HTERT RPE-1 (cell line): ENCODE results near the gene CDKN2A.

ENCODE experiments used
- in situ Hi-C: fragments of 300-500 bp; cut with MboI; formaldehyde crosslinking; loops from 4 replicates; pipeline ENCODE4 v1.14.3; 2020; ENCODE audit warnings: low sequenced_read_pairs

The CDKN2A gene

GRCh38 chr9:22008384-22008716 lies 14.2 kb upstream of the CDKN2A start:
- in situ Hi-C loops = no loop called here

- in situ Hi-C loops = no loop called here
These were observed 11.8 kb upstream of the CDKN2A start for GRCh38 chr9:22005702-22006606.

GRCh38 chr9:22005021-22005701 lies 11.0 kb upstream of the CDKN2A start:
- in situ Hi-C loops = no loop called here

- in situ Hi-C loops = no loop called here
These were observed 7.8 kb upstream of the CDKN2A start for GRCh38 chr9:22002038-22002437.

GRCh38 chr9:21998026-21998425 lies 3.8 kb upstream of the CDKN2A start:
- in situ Hi-C loops = no loop called here

- in situ Hi-C loops = no loop called here
These were observed 3.3 kb upstream of the CDKN2A start for GRCh38 chr9:21997480-21997879.

- in situ Hi-C loops = no loop called here
These were observed 2.7 kb upstream of the CDKN2A start for GRCh38 chr9:21996858-21997257.

GRCh38 chr9:21996438-21996837 lies 2.2 kb upstream of the CDKN2A start:
- in situ Hi-C loops = no loop called here

GRCh38 chr9:21995666-21996398 lies 1.6 kb upstream of the CDKN2A start:
- in situ Hi-C loops = no loop called here

GRCh38 chr9:21995006-21995665 lies 944 bp upstream of the CDKN2A start:
- in situ Hi-C loops = no loop called here

GRCh38 chr9:21994556-21995005 lies 389 bp upstream of the CDKN2A start, which contains the start of gene CDKN2B-AS1:
CDKN2B-AS1 (plus strand) TSS chr9:21994791.
- in situ Hi-C loops = no loop called here

- in situ Hi-C loops = no loop called here
These were observed 1.2 kb downstream of the CDKN2A start for GRCh38 chr9:21993007-21993406.

GRCh38 chr9:21991072-21991959 lies 2.9 kb downstream of the CDKN2A start:
- in situ Hi-C loops = no loop called here

GRCh38 chr9:21989440-21990189 lies 4.6 kb downstream of the CDKN2A start:
- in situ Hi-C loops = no loop called here

GRCh38 chr9:21988056-21988990 lies 5.9 kb downstream of the CDKN2A start:
- in situ Hi-C loops = no loop called here

GRCh38 chr9:21985964-21986667 lies 8.1 kb downstream of the CDKN2A start:
- in situ Hi-C loops = no loop called here

- in situ Hi-C loops = no loop called here
These were observed 10.1 kb downstream of the CDKN2A start for GRCh38 chr9:21984101-21984500.

GRCh38 chr9:21983561-21983935 lies 10.6 kb downstream of the CDKN2A start:
- in situ Hi-C loops = no loop called here
